A549 (cell line): ENCODE data around the gene ANKRD63. TPM values are rescaled to one million over a fixed set of nuclear protein-coding genes. Genes with fewer than 3 reads are reported as not detected.

Experiments used
- ATAC-seq, 2 experiments: fragments of 200-7000 bp in 1 of 2; fragments of >200 bp in 1 of 2; cut with Nextera tagmentation in 1 of 2; cut with Tn5 transposase in 1 of 2; 3 replicates each; pipeline versions ENCODE4 v1.8.0 to v1.9.1; 2018 to 2020; ENCODE audit warnings: mild to moderate bottlenecking in 1 of 2, moderate library complexity in 1 of 2
- CTCF ChIA-PET: fragments of 300-600 bp; sonication (Branson Sonifier 250); formaldehyde crosslinking; extraction: SDS; loops from one replicate; lab custom pipeline; 2021; ENCODE audit warnings: antibody characterized with exemption, inconsistent platforms; lab: Yijun Ruan, JAX
- POLR2A ChIA-PET: fragments of 350-600 bp; formaldehyde crosslinking; extraction: SDS; loops from one replicate; lab custom pipeline; 2021; ENCODE audit warnings: antibody characterized with exemption, inconsistent platforms; lab: Yijun Ruan, JAX
- DNase-seq, 2 experiments: peaks; one replicate each; pipeline versions ENCODE4 v3.0.0 to v3.0.0-alpha.2; 2011 to 2016; ENCODE audit warnings: low read depth in 1 of 2, low spot score in 1 of 2
- FAIRE-seq: peaks from 2 replicates; lab custom pipeline; 2011; peaks lifted over from hg19 to GRCh38; lab: Jason Lieb, UNC
- H3K27ac ChIP-seq, 2 experiments: fragments of >200 bp; sonication (Bioruptor Twin); formaldehyde crosslinking; 3 replicates each; pipeline ENCODE4 v1.5.1; 2016 to 2017
- H3K4me1 ChIP-seq: fragments of >200 bp; sonication (Bioruptor Twin); formaldehyde crosslinking; 3 replicates; pipeline ENCODE4 v1.6.1; 2016
- H3K4me2 ChIP-seq: fragments of >200 bp; sonication (Bioruptor Twin); formaldehyde crosslinking; 3 replicates; pipeline ENCODE4 v1.6.1; 2016
- H3K4me3 ChIP-seq: fragments of >200 bp; sonication (Bioruptor Twin); formaldehyde crosslinking; 3 replicates; pipeline ENCODE4 v1.5.1; 2016
- H3K9me3 ChIP-seq: fragments of >200 bp; sonication (Bioruptor Twin); formaldehyde crosslinking; 3 replicates; pipeline ENCODE4 v1.6.1; 2016
- CBX8 ChIP-seq: fragments of 200-600 bp; sonication (generic); IDR thresholded peaks from 2 replicates; pipeline ENCODE4 v1.6.1; 2016
- CEBPB ChIP-seq, 2 experiments: fragments of >200 bp in 1 of 2; sonication (Bioruptor Twin) in 1 of 2; formaldehyde crosslinking in 1 of 2; IDR thresholded peaks; 2 replicates each; pipeline ENCODE4 v1.6.1; 2012 to 2016
- CHD2 ChIP-seq: fragments of 150-350 bp; IDR thresholded peaks from 2 replicates; pipeline ENCODE4 v1.6.1; 2014; ENCODE audit warnings: low read length; ENCODE audit not compliant: partially characterized antibody
- CHD4 ChIP-seq: fragments of 200-600 bp; sonication (generic); IDR thresholded peaks from 2 replicates; pipeline ENCODE4 v1.6.1; 2016; ENCODE audit warnings: antibody characterized with exemption, mild to moderate bottlenecking, borderline replicate concordance
- EHF ChIP-seq: fragments of 250-450 bp; sonication (Bioruptor Pico); IDR thresholded peaks from 2 replicates; pipeline ENCODE4 v1.5.0; 2020; ENCODE audit warnings: mild to moderate bottlenecking
- FOSB ChIP-seq: fragments of 250-450 bp; sonication (Bioruptor Pico); IDR thresholded peaks from 2 replicates; pipeline ENCODE4 v1.5.0; 2020; ENCODE audit warnings: mild to moderate bottlenecking, moderate library complexity
- FOSL2 ChIP-seq, 2 experiments: fragments of 450-650 bp in 1 of 2; fragments of >200 bp in 1 of 2; sonication (Bioruptor Twin) in 1 of 2; formaldehyde crosslinking; IDR thresholded peaks; 2 replicates each; pipeline versions ENCODE4 v1.5.0 to v1.6.1; 2016 to 2020; ENCODE audit warnings: mild to moderate bottlenecking in 1 of 2, moderate library complexity in 1 of 2
- GATA3 ChIP-seq: IDR thresholded peaks from 2 replicates; pipeline ENCODE4 v1.6.1; 2012; ENCODE audit warnings: borderline replicate concordance
- HEYL ChIP-seq: fragments of 250-450 bp; sonication (Bioruptor Pico); IDR thresholded peaks from 2 replicates; pipeline ENCODE4 v1.8.0; 2021; ENCODE audit warnings: mild to moderate bottlenecking, moderate library complexity
- HOXA7 ChIP-seq: fragments of 250-450 bp; sonication (Bioruptor Pico); IDR thresholded peaks from 2 replicates; pipeline ENCODE4 v1.5.0; 2020; ENCODE audit warnings: mild to moderate bottlenecking, moderate library complexity
- JUN ChIP-seq, 2 experiments: fragments of >200 bp; sonication (Bioruptor Twin); formaldehyde crosslinking; IDR thresholded peaks; 2 replicates in 1 of 2; 3 replicates in 1 of 2; pipeline ENCODE4 v1.6.1; 2016 to 2017
- KDM5A ChIP-seq: fragments of 200-600 bp; sonication (generic); IDR thresholded peaks from 2 replicates; pipeline ENCODE4 v1.6.1; 2016; ENCODE audit warnings: antibody characterized with exemption, mild to moderate bottlenecking
- MAFK ChIP-seq: fragments of 450-650 bp; IDR thresholded peaks from 2 replicates; pipeline ENCODE4 v1.6.1; 2014; ENCODE audit not compliant: partially characterized antibody
- NPAS2 ChIP-seq: fragments of 250-450 bp; sonication (Bioruptor Pico); IDR thresholded peaks from 2 replicates; pipeline ENCODE4 v1.8.0; 2022; ENCODE audit warnings: mild to moderate bottlenecking, moderate library complexity, borderline replicate concordance
- PHF8 ChIP-seq: fragments of 200-600 bp; sonication (generic); IDR thresholded peaks from 2 replicates; pipeline ENCODE4 v1.6.1; 2016; ENCODE audit warnings: low read depth, mild to moderate bottlenecking, antibody characterized with exemption, moderate library complexity, borderline replicate concordance
- RAD21 ChIP-seq, 2 experiments: fragments of >200 bp in 1 of 2; sonication (Bioruptor Twin) in 1 of 2; formaldehyde crosslinking in 1 of 2; IDR thresholded peaks in 1 of 2; conservative IDR thresholded peaks in 1 of 2; 2 replicates in 1 of 2; 3 replicates in 1 of 2; pipeline ENCODE4 v1.6.1; 2012 to 2018; ENCODE audit warnings: inconsistent platforms in 1 of 2
- RARB ChIP-seq: fragments of 250-450 bp; sonication (Bioruptor Pico); IDR thresholded peaks from 2 replicates; pipeline ENCODE4 v1.8.0; 2021; ENCODE audit warnings: mild to moderate bottlenecking, moderate library complexity
- RCOR1 ChIP-seq: fragments of 150-350 bp; IDR thresholded peaks from 2 replicates; pipeline ENCODE4 v1.6.1; 2014; ENCODE audit warnings: antibody characterized with exemption, low read length, low read depth
- TFCP2L1 ChIP-seq: fragments of 250-450 bp; sonication (Bioruptor Pico); IDR thresholded peaks from 2 replicates; pipeline ENCODE4 v1.5.0; 2021; ENCODE audit warnings: mild to moderate bottlenecking
- TP53 ChIP-seq: fragments of 250-450 bp; sonication (Bioruptor Pico); IDR thresholded peaks from 2 replicates; pipeline ENCODE4 v1.5.0; 2021; ENCODE audit warnings: mild to moderate bottlenecking, moderate library complexity
- ZFP36 ChIP-seq: fragments of 450-650 bp; IDR thresholded peaks from 2 replicates; pipeline ENCODE4 v1.6.1; 2014; ENCODE audit warnings: borderline replicate concordance; ENCODE audit not compliant: partially characterized antibody
- ZNF302 ChIP-seq: fragments of 250-450 bp; sonication (Bioruptor Pico); IDR thresholded peaks from 2 replicates; pipeline ENCODE4 v1.9.0; 2021; ENCODE audit warnings: inconsistent platforms, mild to moderate bottlenecking, moderate library complexity
- ZSCAN20 ChIP-seq: fragments of 250-450 bp; sonication (Bioruptor Pico); IDR thresholded peaks from 2 replicates; pipeline ENCODE4 v1.8.0; 2022; ENCODE audit warnings: mild to moderate bottlenecking, moderate library complexity
- WGBS: methylation state at CpG from one replicate; pipeline ENCODE4 v1.1.6; 2017; ENCODE audit errors: missing lambda C conversion rate; 5-methylcytosine and 5-hydroxymethylcytosine counted together
- polyA plus RNA-seq, 4 experiments: library from polyadenylated mRNA; depleted of rRNA in 3 of 4; stranded (reverse); fragments of >200 nt; fragmentation: RNase III in 1 of 4; extraction: RNeasy Plus Mini Kit Qiagen cat#74134 plus additional on column Dnase treatment in 1 of 4; gene quantifications; 2 replicates in 3 of 4; 3 replicates in 1 of 4; pipeline ENCODE4 v1.2.3, GENCODE V29; 2011 to 2017
- TF ChIP-seq, protein P1 (sequence below): fragments of >200 bp; sonication (Bioruptor Twin); formaldehyde crosslinking; IDR thresholded peaks from 2 replicates; pipeline ENCODE4 v1.6.1; 2016
- TF ChIP-seq, protein P2 (sequence below): IDR thresholded peaks from 2 replicates; pipeline ENCODE4 v1.6.1; 2012
- TF ChIP-seq, protein P3 (sequence below): fragments of 450-650 bp; IDR thresholded peaks from 2 replicates; pipeline ENCODE4 v1.6.1; 2014; ENCODE audit warnings: antibody characterized with exemption
- TF ChIP-seq, protein P4 (sequence below): fragments of >200 bp; sonication (Bioruptor Twin); formaldehyde crosslinking; IDR thresholded peaks from 3 replicates; pipeline ENCODE4 v1.6.1; 2016

The ANKRD63 gene
- polyA plus RNA-seq, 2 of the 4 experiments (the other 2 are of a cell fraction), result 0.25 TPM; not detected in 1

DNA sequence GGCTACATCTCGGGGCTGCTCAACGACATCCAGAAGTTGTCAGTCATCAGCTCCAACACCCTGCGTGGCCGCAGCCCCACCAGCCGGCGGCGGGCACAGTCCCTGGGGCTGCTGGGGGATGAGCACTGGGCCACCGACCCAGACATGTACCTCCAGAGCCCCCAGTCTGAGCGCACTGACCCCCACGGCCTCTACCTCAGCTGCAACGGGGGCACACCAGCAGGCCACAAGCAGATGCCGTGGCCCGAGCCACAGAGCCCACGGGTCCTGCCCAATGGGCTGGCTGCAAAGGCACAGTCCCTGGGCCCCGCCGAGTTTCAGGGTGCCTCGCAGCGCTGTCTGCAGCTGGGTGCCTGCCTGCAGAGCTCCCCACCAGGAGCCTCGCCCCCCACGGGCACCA is 17.0 kb downstream of the ANKRD63 start:
- DNase-seq, result no peak
- WGBS, result 100% methylated on average over 2 of the region's 20 CpGs
- ATAC-seq, result no peak
- no peak overlapping the region for H3K4me2 ChIP-seq
- peak overlapping the region in 1 of 2 experiments; percentile 85; a peak in 3 of 6 replicates for H3K27ac ChIP-seq
- CTCF ChIA-PET, result interaction anchor here (0.6 to 19.7 kb wide), 5 partner anchors 9 to 55 kb away, joined by 3 to 658 read pairs (median 3); no protein-coding TSS in a partner anchor
- no peaks in the 10 kb centered on the region for H3K9me3 ChIP-seq
- POLR2A ChIA-PET, result no interaction called here
- H3K4me1 ChIP-seq, result peaks cover 19% of the 10 kb centered on the region
- FAIRE-seq, result no peak
- H3K4me3 ChIP-seq, result no peak overlapping the region
- no peak for TF ChIP-seq CHD4
- no peak for TF ChIP-seq ZNF302 (CRISPR knock-in tag)
- no peak for TF ChIP-seq PHF8
- no peak for TF ChIP-seq JUN (IDR thresholded peaks at IDR 0.05)
- TF ChIP-seq CBX8, result no peak
- TF ChIP-seq, protein P1, sequence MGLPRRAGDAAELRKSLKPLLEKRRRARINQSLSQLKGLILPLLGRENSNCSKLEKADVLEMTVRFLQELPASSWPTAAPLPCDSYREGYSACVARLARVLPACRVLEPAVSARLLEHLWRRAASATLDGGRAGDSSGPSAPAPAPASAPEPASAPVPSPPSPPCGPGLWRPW, result no peak
- TF ChIP-seq HOXA7 (CRISPR knock-in tag), result no peak
- no peak for TF ChIP-seq ZSCAN20 (CRISPR knock-in tag)
- TF ChIP-seq, protein P2, sequence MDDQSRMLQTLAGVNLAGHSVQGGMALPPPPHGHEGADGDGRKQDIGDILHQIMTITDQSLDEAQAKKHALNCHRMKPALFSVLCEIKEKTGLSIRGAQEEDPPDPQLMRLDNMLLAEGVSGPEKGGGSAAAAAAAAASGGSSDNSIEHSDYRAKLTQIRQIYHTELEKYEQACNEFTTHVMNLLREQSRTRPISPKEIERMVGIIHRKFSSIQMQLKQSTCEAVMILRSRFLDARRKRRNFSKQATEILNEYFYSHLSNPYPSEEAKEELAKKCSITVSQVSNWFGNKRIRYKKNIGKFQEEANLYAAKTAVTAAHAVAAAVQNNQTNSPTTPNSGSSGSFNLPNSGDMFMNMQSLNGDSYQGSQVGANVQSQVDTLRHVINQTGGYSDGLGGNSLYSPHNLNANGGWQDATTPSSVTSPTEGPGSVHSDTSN, result no peak
- TF ChIP-seq NPAS2 (CRISPR knock-in tag), result no peak
- no peak for TF ChIP-seq CHD2
- no peak for TF ChIP-seq FOSL2 (IDR thresholded peaks at IDR 0.05)
- no peak for TF ChIP-seq FOSL2 (CRISPR knock-in tag; IDR thresholded peaks at IDR 0.05)
- no peak for TF ChIP-seq ZFP36

DNA sequence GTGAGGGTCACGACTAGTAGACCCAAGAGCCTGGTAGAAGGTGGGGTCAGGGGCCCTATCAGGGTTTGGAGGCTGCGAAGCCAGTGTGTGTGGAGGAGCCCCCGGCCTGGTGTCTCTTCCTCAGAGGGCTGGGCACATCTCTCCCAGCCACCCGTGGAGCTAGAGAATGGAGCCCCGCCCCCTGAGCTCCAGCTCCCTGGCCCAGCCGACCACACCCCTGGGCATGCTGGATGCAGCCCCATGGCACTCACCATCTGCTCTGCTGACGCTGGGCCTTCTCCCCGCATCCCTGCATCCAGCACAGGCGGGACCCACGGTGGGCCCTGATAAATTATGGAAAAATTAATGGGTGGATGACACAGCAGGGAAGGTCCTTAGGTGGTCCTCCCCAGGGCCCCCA is 17.5 kb downstream of the ANKRD63 start:
- peak overlapping the region in 1 of 2 experiments; percentile 85; a peak in 2 of 6 replicates for H3K27ac ChIP-seq
- DNase-seq (no peak), FAIRE-seq (no peak), ATAC-seq (no peak)
- CTCF ChIA-PET, result interaction anchor here (0.6 to 19.7 kb wide), 5 partner anchors 10 to 55 kb away, joined by 3 to 658 read pairs (median 10); no protein-coding TSS in a partner anchor
- H3K4me2 ChIP-seq, result no peak overlapping the region
- H3K9me3 ChIP-seq, result no peaks in the 10 kb centered on the region
- POLR2A ChIA-PET, result no interaction called here
- H3K4me3 ChIP-seq, result no peak overlapping the region
- TF ChIP-seq TP53 (CRISPR knock-in tag) (no peak), GATA3 (no peak), RARB (no peak), RAD21 (conservative IDR thresholded peaks at IDR 0.05 in 1 of 2, IDR thresholded peaks at IDR 0.05 in 1 of 2) (no peak)
- TF ChIP-seq, protein P2, result no peak
- H3K4me1 ChIP-seq, result peaks cover 19% of the 10 kb centered on the region
- 100% methylated on average over 1 of the region's 10 CpGs for whole genome bisulfite sequencing

DNA sequence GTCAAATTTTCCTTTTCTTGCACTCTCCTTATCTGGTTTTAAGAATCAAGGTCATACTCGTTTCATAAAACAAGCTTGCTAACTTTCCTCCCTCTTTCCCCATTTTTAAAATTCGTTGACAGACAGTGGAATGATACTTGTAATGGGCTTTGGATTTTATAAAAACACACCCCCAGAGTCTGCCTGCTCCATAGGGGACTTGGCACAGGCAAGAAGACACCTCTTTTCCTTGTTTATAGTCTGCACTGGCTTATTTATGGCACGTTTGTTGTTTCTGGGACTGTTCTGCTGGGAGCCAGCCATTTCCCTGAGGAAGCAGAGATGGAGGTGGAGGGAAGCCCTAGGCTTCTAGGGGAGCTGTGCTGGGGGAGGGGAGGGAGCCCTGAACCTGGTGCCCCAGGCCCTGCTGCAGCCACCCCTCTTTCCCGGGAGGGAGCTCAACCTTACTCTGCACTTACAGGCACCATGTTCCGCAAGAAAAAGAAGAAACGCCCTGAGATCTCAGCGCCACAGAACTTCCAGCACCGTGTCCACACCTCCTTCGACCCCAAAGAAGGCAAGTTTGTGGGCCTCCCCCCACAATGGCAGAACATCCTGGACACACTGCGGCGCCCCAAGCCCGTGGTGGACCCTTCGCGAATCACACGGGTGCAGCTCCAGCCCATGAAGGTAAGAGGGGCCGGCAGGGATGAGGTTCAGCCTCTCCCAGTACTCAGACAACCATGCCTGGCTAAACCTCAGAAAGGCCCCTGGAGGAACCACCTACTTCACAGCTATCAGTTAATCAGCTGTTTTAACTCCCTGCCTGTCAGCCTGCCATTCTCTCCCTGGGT is 18.3 kb downstream of the ANKRD63 start:
- ATAC-seq, result no peak
- no peak overlapping the region; a peak in 1 of 6 replicates for H3K27ac ChIP-seq
- WGBS, result 84% methylated on average over 14 of the region's 16 CpGs
- CTCF ChIA-PET, result interaction anchor here (1.0 to 19.7 kb wide), 7 partner anchors 10 to 228 kb away, joined by 3 to 658 read pairs (median 7); partner anchors contain the start of gene PAK6
- no peak for DNase-seq
- H3K4me1 ChIP-seq, result peaks cover 19% of the 10 kb centered on the region
- POLR2A ChIA-PET, result no interaction called here
- H3K9me3 ChIP-seq, result no peaks in the 10 kb centered on the region
- H3K4me3 ChIP-seq, result no peak overlapping the region
- FAIRE-seq, result no peak
- H3K4me2 ChIP-seq, result no peak overlapping the region
- TF ChIP-seq EHF, result no peak
- no peak for TF ChIP-seq ZFP36
- TF ChIP-seq JUN (IDR thresholded peaks at IDR 0.05), result no peak
- TF ChIP-seq HEYL, result no peak
- TF ChIP-seq, protein P3, sequence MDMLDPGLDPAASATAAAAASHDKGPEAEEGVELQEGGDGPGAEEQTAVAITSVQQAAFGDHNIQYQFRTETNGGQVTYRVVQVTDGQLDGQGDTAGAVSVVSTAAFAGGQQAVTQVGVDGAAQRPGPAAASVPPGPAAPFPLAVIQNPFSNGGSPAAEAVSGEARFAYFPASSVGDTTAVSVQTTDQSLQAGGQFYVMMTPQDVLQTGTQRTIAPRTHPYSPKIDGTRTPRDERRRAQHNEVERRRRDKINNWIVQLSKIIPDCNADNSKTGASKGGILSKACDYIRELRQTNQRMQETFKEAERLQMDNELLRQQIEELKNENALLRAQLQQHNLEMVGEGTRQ, result no peak
- TF ChIP-seq GATA3, result no peak
- TF ChIP-seq RCOR1, result no peak
- no peak for TF ChIP-seq FOSB (CRISPR knock-in tag)
- TF ChIP-seq, protein P4, sequence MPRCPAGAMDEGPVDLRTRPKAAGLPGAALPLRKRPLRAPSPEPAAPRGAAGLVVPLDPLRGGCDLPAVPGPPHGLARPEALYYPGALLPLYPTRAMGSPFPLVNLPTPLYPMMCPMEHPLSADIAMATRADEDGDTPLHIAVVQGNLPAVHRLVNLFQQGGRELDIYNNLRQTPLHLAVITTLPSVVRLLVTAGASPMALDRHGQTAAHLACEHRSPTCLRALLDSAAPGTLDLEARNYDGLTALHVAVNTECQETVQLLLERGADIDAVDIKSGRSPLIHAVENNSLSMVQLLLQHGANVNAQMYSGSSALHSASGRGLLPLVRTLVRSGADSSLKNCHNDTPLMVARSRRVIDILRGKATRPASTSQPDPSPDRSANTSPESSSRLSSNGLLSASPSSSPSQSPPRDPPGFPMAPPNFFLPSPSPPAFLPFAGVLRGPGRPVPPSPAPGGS, result no peak
- TF ChIP-seq MAFK, result no peak
- no peak for TF ChIP-seq CEBPB (IDR thresholded peaks at IDR 0.05)
- no peak for TF ChIP-seq NPAS2 (CRISPR knock-in tag)
- no peak for TF ChIP-seq PHF8
- no peak for TF ChIP-seq TFCP2L1
- no peak for TF ChIP-seq KDM5A
